Prostate gland (tissue), 2 donors: ENCODE data around the gene CRYBB1.

Experiments
- CTCF ChIP-seq, 4 experiments: fragments of 200-600 bp in 2 of 4; fragments of 450-650 bp in 2 of 4; sonication (generic) in 2 of 4; IDR thresholded peaks; 1 replicate in 3 of 4; 2 replicates in 1 of 4; pipeline ENCODE4 v1.5.1; 2016 to 2019; ENCODE audit warnings: antibody characterized with exemption in 4 of 4, mild to moderate bottlenecking in 2 of 4, moderate library complexity in 2 of 4
- POLR2AphosphoS5 ChIP-seq: sonication (generic); formaldehyde crosslinking; IDR thresholded peaks from one replicate; pipeline ENCODE4 v1.6.1; 2017; ENCODE audit warnings: antibody characterized with exemption

GRCh38 chr22:26559961-26560575, 57.8 kb downstream of the CRYBB1 start:
- TF ChIP-seq CTCF (IDR thresholded peaks at IDR 0.05) (no peak), POLR2AphosphoS5 (no peak)
